NOMO-1 (cell line): ENCODE results near the gene P2RY13.

Experiments
- DNase-seq, 2 experiments: peaks; one replicate each; lab custom pipeline; 2025; ENCODE audit not compliant: unreplicated experiment in 2 of 2; lab: John Stamatoyannopoulos, UW

The P2RY13 gene

DNA sequence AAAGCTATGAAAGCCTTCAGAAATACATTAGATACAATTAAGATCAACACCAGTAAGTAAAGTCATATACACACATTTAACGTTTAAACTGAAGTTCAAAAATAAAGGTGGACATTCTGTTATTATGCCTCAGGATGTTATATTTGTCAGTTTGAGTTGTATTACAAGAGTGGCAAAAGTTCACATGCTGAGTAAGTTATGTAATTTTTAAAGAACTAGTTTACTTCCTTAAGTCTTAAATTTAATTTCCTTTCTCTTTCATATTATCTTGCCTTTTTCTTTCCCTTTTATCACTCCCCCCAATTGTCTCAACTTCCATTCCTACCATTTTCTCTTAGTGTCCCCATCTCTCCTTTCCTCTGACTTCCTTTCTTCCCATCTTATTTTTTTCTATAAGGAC lies 7.8 kb downstream of the P2RY13 start:
- DNase-seq: peak; percentile 16 to 79

DNA sequence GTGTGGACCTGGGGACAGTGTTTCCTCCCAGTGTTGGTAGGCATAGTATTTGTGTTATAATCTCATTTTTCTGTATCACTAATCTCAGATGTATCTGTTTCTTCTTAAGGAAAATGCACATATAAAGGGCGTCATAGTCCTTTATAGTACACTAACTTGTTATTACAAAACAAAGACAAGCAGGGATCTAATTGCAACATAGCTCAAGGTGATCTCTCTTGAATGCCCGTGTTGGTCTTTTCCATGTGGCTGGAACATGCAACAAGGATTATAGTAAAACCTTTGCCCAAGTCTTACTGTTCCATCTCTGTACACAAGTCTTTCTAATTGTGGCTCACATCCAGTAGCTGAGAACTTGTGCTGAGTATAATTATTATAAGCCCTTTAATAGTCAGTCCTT lies 9.2 kb downstream of the P2RY13 start:
- no peak for DNase-seq

DNA sequence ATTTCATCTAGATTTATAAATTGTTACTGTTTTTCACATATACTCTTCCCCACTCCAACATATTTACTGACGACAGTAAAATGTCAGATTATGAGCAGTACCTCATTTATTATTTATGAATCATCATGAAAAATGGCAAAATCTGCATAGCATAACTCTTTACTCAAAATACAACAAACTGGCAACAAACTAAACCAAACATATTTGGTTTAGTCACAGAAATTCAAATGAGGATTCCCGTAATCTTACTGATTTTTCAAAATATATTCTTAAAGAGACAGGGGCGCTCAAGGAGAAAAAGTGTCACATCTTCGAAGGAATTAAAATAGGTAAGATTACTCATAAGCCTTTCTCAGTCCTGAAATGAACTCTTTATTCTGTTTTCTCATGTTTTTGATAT lies 9.7 kb downstream of the P2RY13 start:
- DNase-seq: no peak

DNA sequence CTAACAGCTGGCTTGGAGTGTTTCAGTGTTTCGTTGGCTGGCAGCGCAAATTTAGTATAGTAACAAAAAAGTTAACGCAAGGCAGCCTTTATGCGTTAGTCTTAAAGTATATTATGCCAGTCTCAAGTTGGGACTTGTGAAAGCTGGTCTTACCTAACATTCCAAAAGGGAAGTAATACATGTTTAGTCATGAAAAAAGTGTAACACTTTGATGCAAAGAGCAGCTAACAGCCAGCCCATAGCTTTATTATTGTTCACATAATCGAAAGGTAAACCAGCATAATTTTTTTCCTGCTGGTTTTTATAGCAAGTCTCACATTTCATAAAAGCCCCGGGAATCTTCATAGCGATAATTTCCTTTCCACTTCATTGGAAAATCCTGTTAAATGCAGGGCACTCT lies 10.4 kb downstream of the P2RY13 start:
- DNase-seq: peak; percentile 77 to 96

- peak; percentile 29 to 57 for DNase-seq
These were observed 11.0 kb downstream of the P2RY13 start for GRCh38 chr3:151318313-151318712.

DNA sequence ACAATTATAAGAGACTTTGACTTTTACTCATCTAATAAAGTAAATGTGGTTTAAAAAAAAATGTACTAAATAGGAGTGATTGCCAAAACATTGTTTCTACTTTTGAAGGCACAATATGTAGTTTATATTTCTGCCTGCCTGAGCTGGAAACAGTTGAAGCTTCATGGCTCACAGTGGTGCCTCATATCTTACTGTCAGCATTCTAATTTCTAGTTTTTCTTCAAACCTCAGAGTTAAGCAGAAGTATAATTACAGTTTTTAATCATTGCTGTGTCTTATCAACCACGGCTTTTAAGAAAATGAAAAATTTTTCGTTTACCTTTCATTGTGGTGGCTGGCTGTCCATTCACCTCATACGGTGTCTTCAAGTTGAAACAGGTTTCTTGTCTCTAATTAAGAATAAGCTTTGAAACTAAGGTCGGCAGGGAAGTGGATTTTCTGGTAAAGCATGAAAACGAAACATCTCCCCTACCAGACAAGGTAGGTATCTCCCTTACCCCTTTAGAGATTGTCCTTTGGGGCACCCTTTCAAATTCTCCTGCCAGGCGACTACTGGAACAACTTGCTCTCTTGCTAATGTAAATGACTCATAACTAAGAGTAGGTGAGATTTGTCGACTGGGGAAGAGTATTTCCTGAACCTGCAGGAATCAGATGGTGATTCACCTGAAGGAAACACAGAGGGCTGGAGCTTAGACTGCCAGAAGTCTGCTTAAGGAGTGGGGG lies 12.9 kb downstream of the P2RY13 start, which contains the start of gene GPR87:
Gene GPR87, minus strand, starts transcription at position 554 of the 725 bp plus-strand sequence. CDS start 16,720 bp downstream, outside the sequence.
- DNase-seq: no peak

- no peak for DNase-seq
These were observed 13.5 kb downstream of the P2RY13 start for GRCh38 chr3:151315846-151316245.

GRCh38 chr3:151315136-151315535 lies 14.2 kb downstream of the P2RY13 start:
- DNase-seq: no peak

GRCh38 chr3:151314593-151314992 lies 14.8 kb downstream of the P2RY13 start:
- no peak for DNase-seq

DNA sequence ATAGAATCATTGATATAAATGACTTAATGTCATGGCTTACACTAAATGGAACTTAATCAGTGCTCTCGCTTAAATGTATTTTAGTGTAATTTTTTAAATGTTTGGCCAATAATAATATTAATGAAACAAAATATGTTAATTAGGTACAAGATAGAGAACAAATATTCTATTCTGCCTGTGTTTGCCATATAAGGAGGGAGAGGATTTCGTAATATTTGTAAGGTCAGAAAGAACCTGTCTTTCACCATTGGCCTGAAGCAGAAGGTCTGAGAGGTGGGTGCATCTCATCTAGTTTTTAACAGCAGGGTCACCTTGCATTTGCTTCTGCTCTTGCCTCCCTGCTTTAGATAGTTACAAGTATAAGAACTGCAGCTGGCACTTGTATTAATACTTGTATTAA lies 15.2 kb downstream of the P2RY13 start:
- DNase-seq: no peak

- no peak for DNase-seq
These were observed 16.4 kb downstream of the P2RY13 start for GRCh38 chr3:151312972-151313371.

- no peak for DNase-seq
These were observed 19.8 kb downstream of the P2RY13 start for GRCh38 chr3:151309566-151309965.

- DNase-seq: no peak
These were observed 21.5 kb downstream of the P2RY13 start for GRCh38 chr3:151307583-151308488.

DNA sequence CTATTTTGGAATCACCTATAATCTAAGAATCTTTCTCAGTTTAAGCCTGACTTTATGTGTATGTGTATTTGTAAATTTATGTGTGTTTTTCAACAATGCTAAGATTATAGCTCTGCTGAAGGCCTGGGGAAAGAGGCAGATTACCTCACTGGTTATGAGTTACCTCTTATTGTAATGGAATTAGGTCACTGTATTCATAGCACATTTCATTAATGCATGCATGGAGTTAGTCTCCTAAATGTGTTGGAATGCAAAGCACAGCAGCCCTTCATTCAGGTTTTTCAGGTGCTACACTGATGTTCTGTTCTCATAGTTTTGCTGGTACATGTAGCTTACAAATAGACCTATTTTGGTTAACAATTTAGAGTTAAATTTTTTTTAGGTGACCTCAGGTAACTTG lies 22.2 kb downstream of the P2RY13 start:
- no peak for DNase-seq

GRCh38 chr3:151306168-151306810 lies 23.1 kb downstream of the P2RY13 start:
- DNase-seq: no peak

DNA sequence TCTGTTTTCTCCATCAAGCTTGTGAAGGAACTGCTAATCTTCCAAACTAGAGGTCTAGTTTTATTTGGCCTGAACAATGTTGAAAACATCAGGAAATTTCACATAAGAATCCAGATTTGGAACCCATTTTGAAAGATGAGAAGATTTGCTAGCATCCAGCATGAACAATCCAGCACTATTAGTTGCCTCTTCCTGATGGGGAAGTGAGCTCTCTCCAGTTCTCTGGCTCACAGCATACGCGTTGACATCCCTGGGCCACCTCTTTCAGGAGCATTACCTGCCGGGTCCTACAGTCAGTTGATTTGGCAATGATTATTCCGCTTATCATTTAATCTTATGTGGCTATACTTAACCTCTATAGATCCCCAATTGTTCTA lies 23.6 kb downstream of the P2RY13 start:
- DNase-seq: no peak

DNA sequence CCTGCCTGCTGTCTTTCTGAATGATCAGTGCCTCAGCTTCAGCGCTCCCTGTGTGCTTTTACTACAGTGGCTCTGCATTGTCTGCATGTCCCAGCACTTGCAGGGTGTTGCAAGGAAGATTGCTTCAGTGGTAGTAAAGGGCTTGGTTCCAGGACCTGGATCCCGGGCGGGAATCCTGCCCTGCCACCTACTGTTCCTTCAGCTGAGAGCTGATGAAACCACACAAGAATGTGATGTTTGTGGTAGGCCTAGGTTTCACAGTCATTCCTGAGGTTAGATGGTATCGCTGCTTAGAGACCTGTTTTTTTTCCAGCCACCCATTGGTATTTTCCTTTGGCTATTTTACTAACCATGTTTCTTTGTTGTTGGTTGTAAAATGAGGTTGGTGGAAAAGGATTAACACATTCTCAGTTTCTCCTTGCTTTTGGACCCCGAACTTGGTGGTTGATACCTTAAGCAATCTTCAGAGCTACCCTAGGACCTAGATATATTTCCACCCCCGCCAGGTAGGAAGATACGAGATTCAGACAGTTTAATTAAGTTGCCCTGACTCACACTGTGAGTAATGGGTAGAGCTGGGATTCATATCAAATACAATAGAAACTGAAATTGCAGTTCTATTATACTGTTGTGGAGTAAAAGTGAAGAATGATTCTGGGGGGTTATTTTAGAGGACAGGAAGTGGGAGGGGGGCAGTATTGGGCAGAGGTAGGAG lies 24.1 kb downstream of the P2RY13 start:
- DNase-seq: no peak

DNA sequence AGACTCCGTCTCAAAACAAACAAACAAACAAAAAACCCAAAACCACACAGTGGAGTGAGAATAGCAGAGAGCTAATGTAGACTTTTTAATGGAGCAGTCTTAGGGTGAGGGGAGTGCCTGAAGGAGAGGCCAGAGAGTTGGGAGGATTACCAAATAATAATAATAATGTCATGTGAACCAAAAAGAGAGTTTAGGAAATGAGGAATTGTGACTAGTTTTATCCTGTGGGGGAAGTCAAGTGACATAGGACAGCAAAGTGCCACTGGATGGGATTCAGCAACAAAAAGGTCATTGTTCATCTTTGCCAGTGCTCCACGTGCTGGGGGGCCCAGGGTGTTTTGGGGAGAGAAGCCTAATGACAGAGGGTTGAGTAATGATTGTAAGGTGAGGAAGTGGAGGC lies 25.6 kb downstream of the P2RY13 start:
- DNase-seq: no peak

DNA sequence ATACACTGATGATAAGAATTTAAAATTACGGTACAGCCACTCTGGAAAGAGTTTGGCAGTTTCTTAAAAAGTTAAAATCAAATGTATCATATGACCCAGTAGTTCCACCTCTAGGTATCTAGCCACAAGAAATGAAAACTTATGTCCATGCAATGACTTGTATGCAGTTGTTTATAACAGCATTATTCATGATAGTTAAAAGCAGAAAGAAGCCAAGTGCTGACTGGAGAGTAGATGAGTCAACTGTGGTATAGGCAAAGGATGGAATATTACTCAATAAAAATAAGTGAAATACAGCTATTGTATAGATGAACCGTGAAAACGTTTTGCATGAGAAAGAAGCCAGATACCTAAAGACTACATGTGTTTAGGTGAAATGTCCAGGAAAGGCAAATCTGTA lies 27.6 kb downstream of the P2RY13 start:
- peak in 1 of 2 experiments; percentile 39 for DNase-seq

- DNase-seq: no peak
These were observed 28.8 kb downstream of the P2RY13 start for GRCh38 chr3:151300539-151300938.

DNA sequence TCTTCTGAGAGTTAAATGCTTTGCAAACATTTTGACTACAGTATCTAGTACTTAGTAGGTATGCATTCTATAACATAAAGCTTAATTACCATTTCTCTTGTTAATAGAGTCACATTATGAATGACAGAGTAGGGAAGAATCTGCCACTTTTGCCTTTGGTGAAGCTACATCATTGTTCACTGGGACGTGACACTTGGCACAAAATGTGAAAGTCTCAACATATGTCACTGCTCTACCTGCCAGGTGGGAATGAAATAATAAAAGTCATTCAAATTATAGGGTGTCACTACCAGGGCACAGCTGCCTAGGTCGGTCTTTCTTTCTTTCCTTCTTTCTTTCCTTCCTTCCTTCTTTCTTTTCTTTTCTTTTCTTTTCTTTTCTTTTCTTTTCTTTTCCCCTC lies 30.3 kb downstream of the P2RY13 start:
- no peak for DNase-seq
